B cell (primary cell): ENCODE measurements around the gene HAUS7. TPM values are rescaled to one million over a fixed set of nuclear protein-coding genes. Genes with fewer than 3 reads are reported as not detected.

Experiments
- ATAC-seq: fragments of 200-7000 bp; cut with Tn5 transposase; one replicate; pipeline ENCODE4 v1.10.0; 2021; ENCODE audit warnings: low read depth, mild to moderate bottlenecking, moderate number of reproducible peaks, moderate library complexity
- CTCF ChIA-PET: fragments of 350-600 bp; sonication (Branson Sonifier 250); formaldehyde crosslinking; loops from one replicate; lab custom pipeline; 2021; ENCODE audit warnings: antibody characterized with exemption, inconsistent platforms; lab: Charles Lee
- POLR2A ChIA-PET: fragments of 350-600 bp; sonication (Branson Sonifier 250); formaldehyde crosslinking; loops from one replicate; lab custom pipeline; 2021; ENCODE audit warnings: antibody characterized with exemption; lab: Charles Lee
- DNase-seq: peaks from one replicate; pipeline ENCODE4 v3.0.0; 2013
- H2AFZ ChIP-seq: 2 replicates; pipeline ENCODE4 v1.6.1; 2012; ENCODE audit warnings: mild to moderate bottlenecking, low read depth, low read length; ENCODE audit not compliant: insufficient read depth, poor library complexity, severe bottlenecking
- H3K27ac ChIP-seq, 2 donors: 1 replicate in 1 of 2; 2 replicates in 1 of 2; pipeline ENCODE4 v1.5.1; 2012 to 2013; ENCODE audit warnings: low read length in 2 of 2, mild to moderate bottlenecking in 2 of 2, moderate library complexity in 1 of 2
- H3K27me3 ChIP-seq, 4 experiments: fragments of 200-600 bp in 1 of 4; sonication (generic) in 1 of 4; replicated peaks in 1 of 4; 1 replicate in 2 of 4; 2 replicates in 2 of 4; pipeline versions ENCODE4 v1.6.1 to v1.7.0; 2013 to 2016; ENCODE audit warnings: low read length in 3 of 4, mild to moderate bottlenecking in 2 of 4, mixed read lengths in 1 of 4, moderate library complexity in 1 of 4; ENCODE audit not compliant: insufficient read depth in 4 of 4, control insufficient read depth in 3 of 4; ENCODE audit errors: control extremely low read depth in 1 of 4
- H3K36me3 ChIP-seq, 2 experiments: replicated peaks in 1 of 2; 1 replicate in 1 of 2; 2 replicates in 1 of 2; pipeline versions ENCODE4 v1.6.1 to v1.7.1; 2013; ENCODE audit warnings: low read length in 1 of 2; ENCODE audit not compliant: insufficient read depth in 2 of 2, control insufficient read depth in 1 of 2; ENCODE audit errors: control extremely low read depth in 1 of 2, extremely low read depth in 1 of 2
- H3K4me1 ChIP-seq, 2 donors: fragments of 200-600 bp in 1 of 2; sonication (generic) in 1 of 2; 1 replicate in 1 of 2; 2 replicates in 1 of 2; pipeline versions ENCODE4 v1.5.1 to v1.6.1; 2013 to 2017; ENCODE audit warnings: low read length in 2 of 2; ENCODE audit not compliant: control insufficient read depth in 2 of 2, insufficient read depth in 2 of 2
- H3K4me2 ChIP-seq: replicated peaks from 2 replicates; pipeline ENCODE3; 2012; ENCODE audit warnings: mild to moderate bottlenecking, low read depth, low read length; ENCODE audit not compliant: poor library complexity, severe bottlenecking
- H3K4me3 ChIP-seq, 5 experiments: fragments of 200-600 bp in 1 of 5; sonication (generic) in 1 of 5; 1 replicate in 3 of 5; 2 replicates in 2 of 5; pipeline versions ENCODE4 v1.5.1 to v1.7.0; 2011 to 2016; ENCODE audit warnings: low read length in 4 of 5, mild to moderate bottlenecking in 4 of 5, low read depth in 2 of 5, control low read depth in 1 of 5, moderate library complexity in 1 of 5; ENCODE audit not compliant: insufficient read depth in 1 of 5; ENCODE audit errors: control extremely low read depth in 1 of 5, extremely low read depth in 1 of 5
- H3K79me2 ChIP-seq: fragments of 200-600 bp; sonication (generic); one replicate; pipeline ENCODE4 v1.6.0; 2016; ENCODE audit warnings: low read length; ENCODE audit not compliant: control insufficient read depth, insufficient read depth
- H3K9ac ChIP-seq: fragments of 200-600 bp; sonication (generic); 2 replicates; pipeline ENCODE4 v1.6.1; 2017; ENCODE audit warnings: mild to moderate bottlenecking, low read length, moderate library complexity
- H3K9me3 ChIP-seq, 3 donors: one replicate each; pipeline versions ENCODE4 v1.6.1 to v1.7.1; 2013; ENCODE audit warnings: low read length in 2 of 3; ENCODE audit not compliant: control insufficient read depth in 2 of 3, insufficient read depth in 1 of 3; ENCODE audit errors: control extremely low read depth in 1 of 3
- H4K20me1 ChIP-seq: 2 replicates; pipeline ENCODE4 v1.6.0; 2012; ENCODE audit warnings: mild to moderate bottlenecking, low read length; ENCODE audit not compliant: insufficient read depth, control insufficient read depth, poor library complexity, severe bottlenecking
- H3K27ac Mint-ChIP-seq: one replicate; pipeline ENCODE4 v1.8.0; 2021; ENCODE audit warnings: mixed read lengths
- H3K27me3 Mint-ChIP-seq: one replicate; pipeline ENCODE4 v1.8.0; 2021; ENCODE audit warnings: mixed read lengths
- H3K4me1 Mint-ChIP-seq: one replicate; pipeline ENCODE4 v1.8.0; 2021; ENCODE audit warnings: mixed read lengths
- H3K4me3 Mint-ChIP-seq: one replicate; pipeline ENCODE4 v1.8.0; 2021; ENCODE audit warnings: mixed read lengths
- H3K9me3 Mint-ChIP-seq: one replicate; pipeline ENCODE4 v1.8.0; 2022; ENCODE audit warnings: mixed read lengths; ENCODE audit not compliant: insufficient read depth
- EZH2 ChIP-seq: IDR thresholded peaks from 2 replicates; pipeline ENCODE4 v1.6.1; 2012; ENCODE audit warnings: borderline replicate concordance, low read depth, mild to moderate bottlenecking, moderate library complexity, low read length; ENCODE audit not compliant: insufficient read depth, poor library complexity, severe bottlenecking
- WGBS: methylation state at CpG from one replicate; pipeline ENCODE4 v1.1.5; 2013; ENCODE audit warnings: missing lambda C conversion rate; ENCODE audit not compliant: insufficient coverage; 5-methylcytosine and 5-hydroxymethylcytosine counted together
- intact Hi-C: fragments of 100-400 bp; cut with micrococcal nuclease; formaldehyde crosslinking; loops from one replicate; pipeline ENCODE4 v1.10.0; 2022
- polyA plus RNA-seq: library from polyadenylated mRNA; depleted of rRNA; stranded (reverse); fragments of >200 nt; gene quantifications from 2 replicates; pipeline ENCODE4 v1.2.3, GENCODE V29; 2012
- total RNA-seq, 2 donors: library from RNA; stranded (reverse); fragments of 120-200 nt in 1 of 2; gene quantifications; 1 replicate in 1 of 2; 2 replicates in 1 of 2; pipeline versions ENCODE4 v1.2.3 to v1.2.4, GENCODE V29; 2013 to 2022
- TF ChIP-seq, protein P1 (sequence below): fragments of 200-600 bp; IDR thresholded peaks from one replicate; pipeline ENCODE4 v1.8.0; 2022; ENCODE audit warnings: antibody characterized with exemption, mild to moderate bottlenecking

The HAUS7 gene
- total and polyA plus RNA-seq, 2 donors (not counting 1 experiment from before 2014, with no cell fraction given), result 25.2 to 26.9 TPM

DNA sequence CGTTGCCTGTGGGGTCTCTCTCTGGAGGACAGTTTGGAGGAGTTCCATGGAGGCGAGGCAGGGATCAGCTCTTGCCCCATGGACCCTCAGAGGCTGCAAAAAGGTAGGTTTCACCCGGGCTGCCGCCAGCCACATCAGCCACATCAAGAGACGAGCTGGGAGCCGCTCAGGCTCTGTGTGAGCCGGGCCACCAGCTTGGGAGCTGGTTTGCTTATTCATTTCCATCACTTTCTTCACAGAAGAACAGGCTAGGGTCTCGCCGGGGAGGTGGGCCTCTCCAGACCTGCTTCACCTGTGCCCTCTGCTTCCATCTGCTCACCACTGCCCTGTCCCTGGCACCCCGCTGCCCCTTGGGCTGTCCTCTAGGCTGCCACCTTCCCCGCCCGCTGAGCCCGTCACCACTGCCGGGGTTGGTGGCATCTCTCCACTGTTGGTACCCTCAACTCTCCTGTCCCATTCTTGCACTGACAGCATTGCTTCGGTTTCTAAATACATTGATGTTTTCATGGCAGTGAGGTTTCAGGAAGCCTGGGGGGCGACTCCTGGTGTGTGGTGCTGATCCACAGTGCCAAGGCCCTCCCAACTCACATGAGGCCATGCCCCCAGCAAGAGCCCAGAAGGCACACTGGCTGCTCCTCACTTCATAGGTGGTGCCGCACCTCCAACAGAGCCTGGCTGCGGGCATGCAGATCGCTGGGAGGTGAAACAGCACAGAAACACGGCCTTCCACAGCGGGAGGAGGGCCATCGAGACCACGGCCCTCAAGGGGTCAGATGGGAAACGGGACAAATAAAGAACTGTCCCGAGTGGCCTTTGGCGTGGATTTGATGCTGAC is 20.0 kb downstream of the HAUS7 start:
- POLR2A ChIA-PET, result no interaction called here
- no peaks in the 10 kb centered on the region for H3K79me2 ChIP-seq
- Mint-ChIP-seq H3K27me3 (no peaks in the 10 kb centered on the region), H3K9me3 (no peaks in the 10 kb centered on the region), H3K4me1 (no peaks in the 10 kb centered on the region), H3K27ac (no peak overlapping the region), H3K4me3 (no peak overlapping the region)
- CTCF ChIA-PET, result no interaction called here
- H3K4me2 ChIP-seq, result no peak overlapping the region
- peaks cover 0 to 5% of the 10 kb centered on the region in 2 experiments for H3K36me3 ChIP-seq
- H2AFZ ChIP-seq, result no peak overlapping the region
- H3K27ac ChIP-seq, result no peak overlapping the region
- 100% methylated on average over 12 of the region's 26 CpGs for WGBS
- no peaks in the 10 kb centered on the region for H3K4me1 ChIP-seq
- ATAC-seq, result no peak
- TF ChIP-seq EZH2, result no peak
- TF ChIP-seq, protein P1, sequence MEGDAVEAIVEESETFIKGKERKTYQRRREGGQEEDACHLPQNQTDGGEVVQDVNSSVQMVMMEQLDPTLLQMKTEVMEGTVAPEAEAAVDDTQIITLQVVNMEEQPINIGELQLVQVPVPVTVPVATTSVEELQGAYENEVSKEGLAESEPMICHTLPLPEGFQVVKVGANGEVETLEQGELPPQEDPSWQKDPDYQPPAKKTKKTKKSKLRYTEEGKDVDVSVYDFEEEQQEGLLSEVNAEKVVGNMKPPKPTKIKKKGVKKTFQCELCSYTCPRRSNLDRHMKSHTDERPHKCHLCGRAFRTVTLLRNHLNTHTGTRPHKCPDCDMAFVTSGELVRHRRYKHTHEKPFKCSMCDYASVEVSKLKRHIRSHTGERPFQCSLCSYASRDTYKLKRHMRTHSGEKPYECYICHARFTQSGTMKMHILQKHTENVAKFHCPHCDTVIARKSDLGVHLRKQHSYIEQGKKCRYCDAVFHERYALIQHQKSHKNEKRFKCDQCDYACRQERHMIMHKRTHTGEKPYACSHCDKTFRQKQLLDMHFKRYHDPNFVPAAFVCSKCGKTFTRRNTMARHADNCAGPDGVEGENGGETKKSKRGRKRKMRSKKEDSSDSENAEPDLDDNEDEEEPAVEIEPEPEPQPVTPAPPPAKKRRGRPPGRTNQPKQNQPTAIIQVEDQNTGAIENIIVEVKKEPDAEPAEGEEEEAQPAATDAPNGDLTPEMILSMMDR, result no peak
- DNase-seq, result no peak
- H4K20me1 ChIP-seq, result no peaks in the 10 kb centered on the region
- H3K27me3 ChIP-seq, result no peaks in the 10 kb centered on the region
- no peak overlapping the region for H3K9ac ChIP-seq
- no peaks in the 10 kb centered on the region for H3K9me3 ChIP-seq
- intact Hi-C loops, result no loop called here
- no peak overlapping the region for H3K4me3 ChIP-seq

DNA sequence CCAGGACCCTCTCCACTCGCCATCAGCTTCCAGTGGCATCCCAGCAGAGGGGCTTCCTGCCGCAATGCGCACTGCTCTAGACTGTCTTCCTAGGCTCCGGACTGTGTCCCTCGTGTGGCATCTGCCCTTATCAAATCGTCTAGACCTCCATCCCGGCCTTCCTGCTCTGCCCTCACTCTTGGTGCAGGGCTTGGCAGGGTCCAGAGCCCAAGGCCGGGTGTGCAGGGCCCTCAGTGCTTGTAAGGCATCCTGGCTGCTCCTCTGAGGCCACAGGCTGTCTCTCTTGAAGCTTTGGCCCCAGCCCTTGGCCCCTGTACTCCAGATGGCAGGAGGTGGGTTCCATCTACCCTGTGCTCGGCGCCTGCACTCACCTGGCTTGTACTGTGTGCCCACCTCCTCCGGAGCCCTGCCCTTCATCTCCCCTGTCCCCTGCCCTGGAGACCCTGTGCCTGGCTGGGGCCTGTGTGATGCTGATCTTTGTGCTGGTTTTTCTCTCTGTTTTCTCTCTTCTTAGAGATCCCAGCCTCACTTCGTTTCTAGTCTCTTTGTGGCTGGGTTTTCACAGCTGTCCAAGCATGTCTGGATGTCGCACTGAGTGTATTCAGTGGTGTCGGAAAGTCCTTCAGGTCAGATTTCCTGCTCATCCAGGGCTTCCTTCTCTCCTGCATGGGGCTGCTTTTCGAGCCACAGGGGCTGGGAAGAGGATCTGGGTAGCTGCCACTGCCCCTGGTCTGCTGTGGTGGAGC is 20.8 kb downstream of the HAUS7 start:
- CTCF ChIA-PET, result no interaction called here

More for the DNA sequence above, 20.8 kb downstream of the HAUS7 start:
- no peak for DNase-seq
- H3K4me1 Mint-ChIP-seq, result no peaks in the 10 kb centered on the region
- intact Hi-C loops, result no loop called here
- H3K9ac ChIP-seq, result no peak overlapping the region
- no peak overlapping the region for H3K4me2 ChIP-seq
- no peaks in the 10 kb centered on the region for H3K9me3 ChIP-seq
- no peaks in the 10 kb centered on the region for H3K27me3 ChIP-seq
- H3K4me3 ChIP-seq, result no peak overlapping the region
- H3K79me2 ChIP-seq, result no peaks in the 10 kb centered on the region
- no peak overlapping the region for H3K27ac ChIP-seq
- ATAC-seq, result no peak
- H3K9me3 Mint-ChIP-seq, result no peaks in the 10 kb centered on the region
- H2AFZ ChIP-seq, result no peak overlapping the region
- H3K27ac Mint-ChIP-seq, result no peak overlapping the region
- no peaks in the 10 kb centered on the region for H4K20me1 ChIP-seq
- H3K27me3 Mint-ChIP-seq, result no peaks in the 10 kb centered on the region
- no peaks in the 10 kb centered on the region for H3K4me1 ChIP-seq
- no peak overlapping the region for H3K4me3 Mint-ChIP-seq
- 98% methylated on average over 10 of the region's 15 CpGs for WGBS
- H3K36me3 ChIP-seq, result peaks cover 0 to 3% of the 10 kb centered on the region in 2 experiments
- TF ChIP-seq, protein P1, result no peak
- POLR2A ChIA-PET, result no interaction called here
